ENCODE measurements around the gene ATG3.
"Not testable (repeated sequence)": the region's sequence is repeated elsewhere in the genome, so short reads cannot be mapped to it uniquely, and the experiment has no call there.

ATG3 gene

DNA sequence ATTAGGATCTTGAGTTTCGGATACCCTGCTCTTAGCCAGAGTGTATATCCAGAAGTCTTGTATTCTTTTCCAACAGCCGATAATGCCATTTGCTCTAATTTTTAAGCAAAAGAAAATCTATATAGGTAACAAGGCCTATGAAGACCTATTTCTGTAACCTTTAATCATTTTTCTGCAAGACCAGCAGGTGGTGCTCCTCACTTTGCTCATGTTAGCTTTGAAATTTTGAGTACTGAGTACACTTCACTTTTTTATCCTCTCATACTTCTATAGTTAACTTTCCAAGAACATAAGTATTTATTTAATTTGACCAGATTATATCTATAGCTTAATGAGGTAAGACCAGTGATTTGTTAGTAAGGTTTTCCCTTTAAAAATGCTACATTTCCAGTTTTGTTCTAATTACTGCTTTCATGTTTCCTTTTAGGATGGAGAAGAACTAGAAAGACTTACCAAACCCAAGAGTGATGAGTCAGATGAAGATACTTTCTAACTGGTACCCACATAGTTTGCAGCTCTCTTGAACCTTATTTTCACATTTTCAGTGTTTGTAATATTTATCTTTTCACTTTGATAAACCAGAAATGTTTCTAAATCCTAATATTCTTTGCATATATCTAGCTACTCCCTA, 20.6 kb upstream of the ATG3 start:
- Mint-ChIP-seq H3K27me3 (no peaks in the 10 kb centered on the region), H3K4me3 (no peak overlapping the region), H3K36me3 (peaks cover 17% of the 10 kb centered on the region), H3K27ac (no peak overlapping the region), H3K9me3 (no peaks in the 10 kb centered on the region), H3K4me1 (peaks cover 17% of the 10 kb centered on the region)
- no peak for ATAC-seq (ENCODE audit: low read depth)
- peak in 1 of 2 donors; percentile 16 for DNase-seq (ENCODE audit: low spot score in 2 of 2)

DNA sequence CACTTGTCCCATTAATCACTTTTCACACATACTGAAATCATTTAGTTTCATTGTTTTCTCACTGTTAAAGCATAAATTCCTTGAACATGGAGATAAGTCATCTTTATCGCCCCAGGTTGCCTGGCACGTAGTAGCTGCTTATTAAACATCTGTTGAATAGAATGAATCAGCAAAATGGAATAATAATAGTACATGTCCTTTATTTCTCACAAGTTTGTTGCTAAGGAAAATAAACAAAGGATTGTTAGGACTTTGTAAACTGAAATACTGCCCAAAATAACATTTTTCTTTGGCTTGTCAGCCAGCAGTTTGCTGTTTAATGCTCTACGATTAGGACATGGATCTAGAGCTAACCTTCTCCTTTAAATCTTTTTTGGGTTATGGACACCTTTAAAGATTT, 17.9 kb upstream of the ATG3 start:
- Mint-ChIP-seq H3K9me3 (no peaks in the 10 kb centered on the region), H3K27ac (peak overlapping the region; percentile 67), H3K27me3 (no peaks in the 10 kb centered on the region), H3K4me1 (peaks cover 6% of the 10 kb centered on the region), H3K36me3 (peaks cover 12% of the 10 kb centered on the region), H3K4me3 (no peak overlapping the region)
- ATAC-seq (ENCODE audit: low read depth), result no peak
- DNase-seq (ENCODE audit: low spot score in 2 of 2), result no peak

DNA sequence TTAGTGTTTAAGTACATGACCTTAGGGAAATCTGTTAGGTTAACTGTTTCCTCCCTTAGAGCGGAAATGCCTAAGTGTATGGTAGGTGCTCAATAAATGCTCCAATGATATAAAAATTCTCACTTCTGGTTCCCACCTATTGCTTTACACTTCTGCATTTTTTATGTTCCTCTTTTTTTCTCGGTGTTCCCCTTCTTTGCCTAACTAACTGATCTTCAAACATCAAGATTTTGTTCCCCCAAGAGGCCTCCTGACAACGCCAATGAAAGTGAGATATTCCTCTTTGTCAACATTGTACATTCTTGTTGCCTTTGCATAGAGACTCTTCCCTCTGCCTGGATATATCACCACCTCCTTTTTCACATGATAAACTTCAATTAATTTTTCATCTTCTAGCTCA, 17.5 kb upstream of the ATG3 start:
- DNase-seq (ENCODE audit: low spot score in 2 of 2), result peak in 1 of 2 donors; percentile 41
- Mint-ChIP-seq H3K27me3 (no peaks in the 10 kb centered on the region), H3K27ac (peak overlapping the region; percentile 67), H3K4me3 (no peak overlapping the region), H3K36me3 (peaks cover 12% of the 10 kb centered on the region), H3K9me3 (no peaks in the 10 kb centered on the region), H3K4me1 (peaks cover 6% of the 10 kb centered on the region)
- peak; percentile 97 for ATAC-seq (ENCODE audit: low read depth)

DNA sequence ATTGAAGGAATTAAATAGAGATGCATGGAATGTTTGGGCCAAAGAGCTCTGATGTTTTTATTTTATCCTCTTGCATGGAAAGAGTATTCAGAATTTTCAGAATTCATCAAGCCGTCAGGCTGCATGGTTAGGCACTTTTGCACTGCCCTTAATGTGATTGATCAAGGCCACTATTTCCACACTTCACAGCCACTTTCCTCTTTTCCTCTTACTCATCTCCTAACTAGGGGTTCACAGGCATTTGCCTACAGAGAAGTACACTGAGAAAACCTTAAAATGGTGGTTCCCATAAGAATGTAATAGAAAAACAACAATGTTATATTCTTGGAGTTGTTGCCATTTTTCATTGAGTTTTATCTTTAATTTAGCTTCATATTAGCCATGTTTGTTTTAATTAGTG, 10.9 kb upstream of the ATG3 start:
- Mint-ChIP-seq H3K27me3 (no peaks in the 10 kb centered on the region), H3K9me3 (peaks cover 1% of the 10 kb centered on the region), H3K4me1 (peaks cover 7% of the 10 kb centered on the region), H3K36me3 (peaks cover 26% of the 10 kb centered on the region), H3K27ac (peak overlapping the region; percentile 64), H3K4me3 (no peak overlapping the region)
- no peak for ATAC-seq (ENCODE audit: low read depth)
- no peak for DNase-seq (ENCODE audit: low spot score in 2 of 2)

DNA sequence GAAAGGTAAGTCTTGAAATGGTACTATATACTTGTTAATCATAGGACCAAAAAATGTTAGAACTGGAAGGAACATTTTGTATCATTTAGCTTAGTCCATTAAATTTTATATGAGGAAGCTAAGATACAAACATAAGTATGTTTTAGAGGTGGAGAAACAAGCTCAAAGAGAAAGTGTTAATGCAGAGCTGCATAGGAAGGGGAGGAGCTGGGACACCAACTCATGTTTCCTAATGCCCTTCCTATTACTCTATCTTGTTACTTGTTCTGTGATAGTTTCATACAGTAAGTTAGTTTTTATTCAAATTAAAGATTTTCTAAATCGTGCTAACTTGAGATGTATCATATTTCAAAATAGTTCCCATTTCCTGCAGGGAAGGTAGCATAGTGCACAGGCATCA, 7.5 kb upstream of the ATG3 start:
- peaks cover 39% of the 10 kb centered on the region for H3K36me3 Mint-ChIP-seq
- no peak overlapping the region for H3K4me3 Mint-ChIP-seq
- peaks cover 1% of the 10 kb centered on the region for H3K9me3 Mint-ChIP-seq
- H3K4me1 Mint-ChIP-seq, result peaks cover 17% of the 10 kb centered on the region
- DNase-seq (ENCODE audit: low spot score in 2 of 2) (no peak), ATAC-seq (ENCODE audit: low read depth) (no peak)
- H3K27ac Mint-ChIP-seq, result peak overlapping the region; percentile 56
- no peaks in the 10 kb centered on the region for H3K27me3 Mint-ChIP-seq

DNA sequence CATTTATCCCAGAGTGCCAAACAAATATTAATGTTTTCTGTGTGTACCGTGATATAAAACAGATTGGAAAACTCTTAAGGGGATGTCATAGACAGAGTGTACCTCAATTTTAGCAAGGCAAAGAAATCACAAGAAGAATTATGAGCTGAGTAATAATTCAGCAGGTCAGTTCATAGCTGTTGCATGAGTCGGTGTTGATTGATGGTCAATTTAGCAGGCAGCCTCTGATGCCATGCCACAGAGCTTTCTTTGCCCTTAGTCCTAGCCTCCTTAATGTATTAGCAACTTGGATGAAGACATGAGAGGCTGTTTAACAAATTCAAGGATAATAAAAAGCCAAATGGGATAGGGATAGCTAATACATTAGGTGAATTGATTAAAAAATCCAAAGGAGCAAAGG, 6.9 kb upstream of the ATG3 start:
- H3K4me1 Mint-ChIP-seq, result peaks cover 22% of the 10 kb centered on the region
- H3K9me3 Mint-ChIP-seq, result peaks cover 1% of the 10 kb centered on the region
- H3K27me3 Mint-ChIP-seq, result no peaks in the 10 kb centered on the region
- DNase-seq (ENCODE audit: low spot score in 2 of 2) (no peak), ATAC-seq (ENCODE audit: low read depth) (no peak)
- H3K36me3 Mint-ChIP-seq, result peaks cover 41% of the 10 kb centered on the region
- no peak overlapping the region for H3K4me3 Mint-ChIP-seq
- H3K27ac Mint-ChIP-seq, result peak overlapping the region; percentile 56

DNA sequence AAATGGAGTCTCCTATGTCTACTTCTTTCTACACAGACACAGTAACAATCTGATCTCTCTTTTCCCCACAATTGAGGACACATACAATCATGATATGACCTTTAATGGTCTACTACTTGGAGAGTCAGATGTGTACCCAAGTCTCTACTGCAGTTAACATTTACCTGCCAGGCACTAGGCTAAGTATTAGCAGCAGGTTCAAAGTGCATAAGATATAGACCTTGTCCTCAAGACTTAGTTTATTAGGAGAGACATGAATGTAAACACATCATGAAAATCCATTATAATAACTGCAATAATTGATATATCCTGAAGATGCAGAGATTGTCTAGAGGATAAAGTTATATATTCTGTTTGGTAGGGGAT, 3.2 kb upstream of the ATG3 start:
- no peaks in the 10 kb centered on the region for H3K27me3 Mint-ChIP-seq

DNA sequence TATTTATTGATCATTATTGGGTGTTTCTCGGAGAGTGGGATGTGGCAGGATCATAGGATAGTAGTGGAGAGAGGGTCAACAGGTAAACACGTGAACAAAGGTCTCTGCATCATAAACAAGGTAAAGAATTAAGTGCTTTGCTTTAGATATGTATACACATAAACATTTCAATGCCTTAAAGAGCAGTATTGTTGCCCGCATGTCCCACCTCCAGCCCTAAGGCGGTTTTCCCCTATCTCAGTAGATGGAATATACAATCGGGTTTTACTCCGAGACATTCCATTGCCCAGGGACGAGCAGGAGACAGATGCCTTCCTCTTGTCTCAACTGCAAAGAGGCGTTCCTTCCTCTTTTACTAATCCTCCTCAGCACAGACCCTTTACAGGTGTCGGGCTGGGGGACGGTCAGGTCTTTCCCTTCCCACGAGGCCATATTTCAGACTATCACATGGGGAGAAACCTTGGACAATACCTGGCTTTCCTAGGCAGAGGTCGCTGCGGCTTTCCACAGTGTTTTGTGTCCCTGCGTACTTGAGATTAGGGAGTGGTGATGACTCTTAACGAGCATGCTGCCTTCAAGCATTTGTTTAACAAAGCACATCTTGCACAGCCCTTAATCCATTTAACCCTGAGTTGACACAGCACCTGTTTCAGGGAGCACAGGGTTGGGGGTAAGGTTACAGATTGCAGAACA, 2.6 kb upstream of the ATG3 start:
- H3K27ac Mint-ChIP-seq; H3K9me3 Mint-ChIP-seq; ATAC-seq (ENCODE audit: low read depth); DNase-seq (ENCODE audit: low spot score in 2 of 2); H3K4me3 Mint-ChIP-seq; H3K27me3 Mint-ChIP-seq: not testable (repeated sequence)
- Mint-ChIP-seq H3K4me1 (peaks cover 35% of the 10 kb centered on the region), H3K36me3 (peaks cover 27% of the 10 kb centered on the region)

More for the DNA sequence above, 3.2 kb upstream of the ATG3 start:
- Mint-ChIP-seq H3K9me3 (no peaks in the 10 kb centered on the region), H3K4me1 (peaks cover 29% of the 10 kb centered on the region), H3K27ac (peak overlapping the region; percentile 55), H3K4me3 (no peak overlapping the region), H3K36me3 (peaks cover 30% of the 10 kb centered on the region)
- ATAC-seq (ENCODE audit: low read depth) (no peak), DNase-seq (ENCODE audit: low spot score in 2 of 2) (no peak)

DNA sequence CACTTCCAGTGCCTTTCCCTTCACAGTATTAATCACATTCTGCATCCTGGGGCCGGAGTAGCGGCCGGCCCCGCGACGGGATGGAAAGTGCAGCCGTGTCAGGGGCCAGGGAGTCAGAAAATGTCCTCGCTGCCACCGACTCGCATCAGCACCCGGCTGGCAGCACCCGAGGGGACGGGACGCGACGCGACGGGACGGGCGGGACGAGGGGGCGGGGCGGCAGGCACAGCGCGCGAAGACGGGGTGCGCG, 353 bp downstream of the ATG3 start:
- Mint-ChIP-seq H3K4me1 (peaks cover 32% of the 10 kb centered on the region), H3K9me3 (no peaks in the 10 kb centered on the region), H3K4me3 (peak overlapping the region; percentile 99), H3K27me3 (no peaks in the 10 kb centered on the region), H3K27ac (peak overlapping the region; percentile 99), H3K36me3 (peaks cover 16% of the 10 kb centered on the region)
- DNase-seq (ENCODE audit: low spot score in 2 of 2) (no peak), ATAC-seq (ENCODE audit: low read depth) (peak; percentile 41)

DNA sequence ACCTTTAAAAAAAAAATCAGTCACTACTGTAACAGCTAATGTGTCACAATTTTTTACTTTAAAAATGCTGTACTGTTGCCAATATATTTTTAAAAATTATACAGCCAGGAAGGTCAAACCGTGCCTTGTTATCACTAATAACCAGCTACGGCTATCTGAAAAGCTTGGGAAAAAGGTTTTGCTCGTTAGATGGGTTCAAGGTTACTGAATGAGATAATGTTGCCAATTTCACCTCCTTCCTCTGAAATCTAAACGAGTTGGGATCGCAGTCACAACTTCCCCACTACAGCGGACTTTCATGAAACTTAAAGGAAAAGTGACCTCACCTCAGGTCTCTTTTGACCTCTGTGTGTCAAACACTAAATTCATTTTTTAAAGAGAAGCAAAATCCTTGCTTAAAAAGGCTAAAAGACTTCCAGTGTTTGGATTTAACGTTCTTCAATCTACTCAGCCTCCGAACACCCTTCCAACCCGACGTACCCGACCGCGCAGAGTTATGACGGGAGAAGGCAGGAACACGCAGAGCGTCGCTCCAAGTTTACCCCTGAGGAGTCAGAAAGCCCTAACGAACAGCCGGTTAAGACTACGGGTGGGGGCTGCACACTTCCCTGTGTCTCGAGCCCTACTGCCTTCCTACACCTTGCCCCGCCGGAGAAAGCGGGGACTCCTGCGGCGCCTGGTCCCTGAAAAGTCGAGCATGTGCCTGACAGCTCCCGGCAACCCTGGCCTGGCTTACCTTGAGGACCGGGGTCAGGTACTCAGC, 860 bp downstream of the ATG3 start:
- ATAC-seq (ENCODE audit: low read depth) (peak; percentile 5), DNase-seq (ENCODE audit: low spot score in 2 of 2) (peak; percentile 25 to 51)
- Mint-ChIP-seq H3K36me3 (peaks cover 13% of the 10 kb centered on the region), H3K27me3 (no peaks in the 10 kb centered on the region), H3K4me1 (peaks cover 31% of the 10 kb centered on the region), H3K4me3 (peak overlapping the region; percentile 99), H3K27ac (peak overlapping the region; percentile 99), H3K9me3 (no peaks in the 10 kb centered on the region)

DNA sequence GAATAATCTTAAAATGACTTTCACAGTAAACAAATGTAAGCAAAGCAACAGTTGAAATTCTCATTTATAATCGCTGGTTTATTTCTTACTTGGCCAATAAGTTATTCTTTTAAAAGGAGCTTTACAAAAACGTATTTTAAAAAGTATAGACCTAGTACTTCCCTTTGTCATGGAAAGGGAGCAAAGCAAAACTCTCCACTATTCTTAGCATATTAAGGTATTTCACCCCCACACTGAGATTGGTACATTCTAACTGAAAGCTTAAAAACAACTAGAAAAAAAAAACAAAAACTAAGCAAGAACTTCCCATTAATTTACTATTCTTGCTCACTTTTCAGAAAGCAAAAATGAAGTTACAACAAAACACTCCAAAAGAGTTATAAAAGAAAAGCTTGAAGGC, 1.5 kb downstream of the ATG3 start:
- DNase-seq (ENCODE audit: low spot score in 2 of 2), result no peak
- no peak for ATAC-seq (ENCODE audit: low read depth)
- H3K36me3 Mint-ChIP-seq, result peaks cover 9% of the 10 kb centered on the region
- peak overlapping the region; percentile 99 for H3K27ac Mint-ChIP-seq
- no peaks in the 10 kb centered on the region for H3K27me3 Mint-ChIP-seq
- peaks cover 33% of the 10 kb centered on the region for H3K4me1 Mint-ChIP-seq
- H3K4me3 Mint-ChIP-seq, result peak overlapping the region; percentile 99
- no peaks in the 10 kb centered on the region for H3K9me3 Mint-ChIP-seq

DNA sequence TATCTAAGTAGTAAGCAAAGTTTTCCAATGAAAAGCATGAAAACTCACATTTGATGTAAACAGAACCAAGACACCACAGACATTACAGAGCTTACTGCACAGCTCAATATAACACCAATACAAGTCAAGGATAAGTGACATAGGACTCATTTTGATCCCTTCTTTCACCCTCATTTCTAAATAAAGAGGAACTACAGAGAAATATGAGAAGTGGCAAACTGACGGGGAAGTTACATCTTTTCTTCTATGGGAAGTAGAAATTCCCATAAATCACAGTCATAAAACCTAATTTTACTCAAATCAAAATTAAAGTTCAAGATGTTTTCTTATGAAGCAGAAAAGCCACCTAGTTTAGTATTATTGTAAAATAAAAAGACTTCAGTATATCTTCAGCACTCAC, 3.8 kb downstream of the ATG3 start:
- no peaks in the 10 kb centered on the region for H3K27me3 Mint-ChIP-seq
- H3K27ac Mint-ChIP-seq, result no peak overlapping the region
- H3K4me1 Mint-ChIP-seq, result peaks cover 30% of the 10 kb centered on the region
- ATAC-seq (ENCODE audit: low read depth) (no peak), DNase-seq (ENCODE audit: low spot score in 2 of 2) (no peak)
- no peaks in the 10 kb centered on the region for H3K9me3 Mint-ChIP-seq
- H3K4me3 Mint-ChIP-seq, result no peak overlapping the region
- peaks cover 5% of the 10 kb centered on the region for H3K36me3 Mint-ChIP-seq

DNA sequence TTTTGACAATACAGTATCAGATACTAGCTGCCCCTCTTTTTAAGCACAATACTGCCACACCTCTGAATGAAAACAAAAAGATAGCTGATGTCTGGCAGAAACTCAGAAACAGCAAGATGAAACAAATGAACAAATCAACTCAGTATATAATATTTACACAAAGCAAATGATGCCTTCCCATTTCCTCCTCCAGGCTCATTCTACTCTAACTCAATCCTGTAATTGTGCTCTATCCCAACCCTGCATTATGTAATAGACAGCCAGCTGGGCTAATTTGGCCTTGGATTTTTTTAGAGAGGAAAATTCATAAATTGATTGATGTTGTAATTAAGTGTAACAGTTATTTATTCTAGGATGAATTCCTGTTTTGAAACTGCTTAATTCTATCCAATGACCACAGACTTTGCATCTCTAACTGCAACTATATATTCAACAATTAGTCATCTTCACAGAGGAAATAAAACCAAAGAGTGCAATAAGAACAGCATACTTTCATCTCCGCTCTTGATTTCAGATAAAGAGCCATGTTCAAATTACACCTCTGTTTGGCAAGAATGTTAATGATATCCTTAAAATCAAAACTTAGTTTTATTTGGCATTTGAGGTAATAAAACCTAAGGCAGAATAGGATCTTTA, 6.1 kb downstream of the ATG3 start:
- H3K9me3 Mint-ChIP-seq, result no peaks in the 10 kb centered on the region
- peaks cover 11% of the 10 kb centered on the region for H3K36me3 Mint-ChIP-seq
- peaks cover 31% of the 10 kb centered on the region for H3K4me1 Mint-ChIP-seq
- H3K27me3 Mint-ChIP-seq, result no peaks in the 10 kb centered on the region
- no peak overlapping the region for H3K27ac Mint-ChIP-seq
- H3K4me3 Mint-ChIP-seq, result no peak overlapping the region
- ATAC-seq (ENCODE audit: low read depth), result no peak
- DNase-seq (ENCODE audit: low spot score in 2 of 2), result no peak

DNA sequence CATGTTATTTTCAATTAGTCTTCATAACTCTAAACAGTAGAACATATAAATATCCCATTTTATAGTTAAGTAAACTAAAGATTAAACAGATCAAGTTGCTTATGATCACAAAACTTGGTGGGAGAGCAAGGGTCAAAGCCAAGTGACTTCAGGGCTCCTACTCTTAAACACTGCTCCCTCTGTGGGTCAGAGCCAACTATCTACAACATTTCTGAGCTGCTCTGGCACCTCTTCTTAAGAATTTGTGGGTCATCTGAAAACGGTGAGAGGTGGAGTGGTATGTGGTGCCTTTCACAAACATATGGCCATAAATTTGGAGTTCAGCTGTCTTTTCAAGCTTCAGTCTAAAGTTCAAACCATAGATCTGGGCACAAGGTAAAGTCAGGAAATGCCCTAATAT, 10.9 kb downstream of the ATG3 start:
- ATAC-seq (ENCODE audit: low read depth) (no peak), DNase-seq (ENCODE audit: low spot score in 2 of 2) (no peak)
- H3K27me3 Mint-ChIP-seq, result no peaks in the 10 kb centered on the region
- peaks cover 14% of the 10 kb centered on the region for H3K36me3 Mint-ChIP-seq
- no peak overlapping the region for H3K4me3 Mint-ChIP-seq
- H3K4me1 Mint-ChIP-seq, result peaks cover 15% of the 10 kb centered on the region
- no peaks in the 10 kb centered on the region for H3K9me3 Mint-ChIP-seq
- no peak overlapping the region for H3K27ac Mint-ChIP-seq
